H1 (cell line): ENCODE measurements around the gene PPP1R18. TPM values are rescaled to one million over a fixed set of nuclear protein-coding genes. Genes with fewer than 3 reads are reported as not detected.
A peak's percentile ranks its signal among the peaks of the same experiment; 100 is the strongest.

Experiments
- BACH1 ChIP-seq: IDR thresholded peaks from 2 replicates; pipeline ENCODE4 v1.6.1; 2012; ENCODE audit warnings: low read length, improper control_type of control experiment
- CBX8 ChIP-seq: fragments of 300-800, 300-1000 bp; sonication (generic); IDR thresholded peaks from 2 replicates; pipeline ENCODE4 v1.7.1; 2016; ENCODE audit warnings: low read depth, low read length, borderline replicate concordance
- CHD2 ChIP-seq: IDR thresholded peaks from 2 replicates; pipeline ENCODE4 v1.6.1; 2012; ENCODE audit warnings: low read length, improper control_type of control experiment
- CTCF ChIP-seq, 3 experiments: IDR thresholded peaks; 1 replicate in 2 of 3; 2 replicates in 1 of 3; pipeline versions ENCODE4 v1.5.1 to v1.6.1; 2011; ENCODE audit warnings: low read length in 3 of 3, mild to moderate bottlenecking in 3 of 3, inconsistent platforms in 2 of 3, low read depth in 1 of 3, moderate library complexity in 1 of 3; ENCODE audit not compliant: insufficient read depth in 1 of 3; ENCODE audit errors: control extremely low read depth in 1 of 3
- E2F6 ChIP-seq: IDR thresholded peaks from 2 replicates; pipeline ENCODE4 v1.6.1; 2012; ENCODE audit warnings: inconsistent platforms
- EGR1 ChIP-seq: IDR thresholded peaks from 2 replicates; pipeline ENCODE4 v1.6.1; 2011; ENCODE audit warnings: low read depth, low read length, borderline replicate concordance
- EP300 ChIP-seq, 2 experiments: IDR thresholded peaks; 1 replicate in 1 of 2; 2 replicates in 1 of 2; pipeline ENCODE4 v1.6.1; 2011 to 2012; ENCODE audit warnings: low read depth in 2 of 2, low read length in 2 of 2, mild to moderate bottlenecking in 2 of 2, borderline replicate concordance in 1 of 2, inconsistent platforms in 1 of 2, moderate library complexity in 1 of 2
- EZH2 ChIP-seq: fragments of 200-600 bp; sonication (generic); IDR thresholded peaks from 2 replicates; pipeline ENCODE4 v1.7.1; 2012; ENCODE audit warnings: low read depth, mild to moderate bottlenecking, moderate library complexity, low read length, inconsistent platforms; ENCODE audit not compliant: severe bottlenecking
- JUND ChIP-seq: IDR thresholded peaks from 2 replicates; pipeline ENCODE4 v1.6.1; 2011; ENCODE audit warnings: mild to moderate bottlenecking, improper control_type of control experiment, low read length
- KDM5A ChIP-seq: fragments of 200-600 bp; IDR thresholded peaks from 2 replicates; pipeline ENCODE4 v1.7.1; 2012; ENCODE audit warnings: mild to moderate bottlenecking, low read length, inconsistent platforms, mixed read lengths
- NANOG ChIP-seq: IDR thresholded peaks from 2 replicates; pipeline ENCODE4 v1.6.1; 2011; ENCODE audit warnings: low read length, low read depth, mild to moderate bottlenecking, inconsistent platforms; ENCODE audit not compliant: insufficient read depth, poor library complexity, severe bottlenecking
- POU5F1 ChIP-seq: IDR thresholded peaks from 2 replicates; pipeline ENCODE4 v1.6.1; 2011; ENCODE audit warnings: low read depth, mild to moderate bottlenecking, low read length, moderate library complexity
- RBBP5 ChIP-seq: IDR thresholded peaks from 2 replicates; pipeline ENCODE4 v1.7.1; 2012; ENCODE audit warnings: low read depth, mild to moderate bottlenecking, inconsistent platforms, low read length, moderate library complexity, borderline replicate concordance
- RXRA ChIP-seq: IDR thresholded peaks from 2 replicates; pipeline ENCODE4 v1.6.1; 2011; ENCODE audit warnings: low read depth, mild to moderate bottlenecking, low read length, moderate library complexity; ENCODE audit not compliant: insufficient read depth
- SIX5 ChIP-seq: IDR thresholded peaks from 2 replicates; pipeline ENCODE4 v1.6.1; 2011; ENCODE audit warnings: mild to moderate bottlenecking, low read depth, low read length
- SP4 ChIP-seq: IDR thresholded peaks from 2 replicates; pipeline ENCODE4 v1.6.1; 2012; ENCODE audit warnings: low read length, inconsistent platforms
- SRF ChIP-seq: IDR thresholded peaks from 2 replicates; pipeline ENCODE4 v1.6.1; 2011; ENCODE audit warnings: mild to moderate bottlenecking, low read depth, low read length, moderate library complexity
- TAF7 ChIP-seq: optimal IDR thresholded peaks from 2 replicates; pipeline ENCODE3; 2011; ENCODE audit warnings: low read depth, mild to moderate bottlenecking, inconsistent platforms, low read length, moderate library complexity, borderline replicate concordance
- polyA plus RNA-seq, 7 experiments: library from polyadenylated mRNA; depleted of rRNA in 3 of 7; stranded (reverse) in 5 of 7; unstranded in 2 of 7; fragments of >200 nt in 5 of 7; fragments of 200-250 nt in 2 of 7; gene quantifications; 1 replicate in 5 of 7; 2 replicates in 1 of 7; 4 replicates in 1 of 7; pipeline versions ENCODE4 v1.2.1 to v1.2.3, GENCODE V29; 2011 to 2013; ENCODE audit warnings: missing spikeins in 2 of 7, mixed read lengths in 2 of 7
- total RNA-seq: library from RNA; stranded (reverse); fragmentation: NEBNext Ultra II Directional; extraction: Animal tissue kit (Norgen Biotek cat#: 25700); gene quantifications from 2 replicates; pipeline ENCODE4 v1.2.1, GENCODE V29; 2021
- TF ChIP-seq, protein P1 (sequence below): IDR thresholded peaks from 2 replicates; pipeline ENCODE4 v1.6.1; 2011; ENCODE audit warnings: low read length, improper control_type of control experiment

Gene PPP1R18
- total and polyA plus RNA-seq, 2 of the 8 experiments (the other 6 are each of a cell fraction or from before 2014, with no cell fraction given), result 25.1 to 29.1 TPM

DNA sequence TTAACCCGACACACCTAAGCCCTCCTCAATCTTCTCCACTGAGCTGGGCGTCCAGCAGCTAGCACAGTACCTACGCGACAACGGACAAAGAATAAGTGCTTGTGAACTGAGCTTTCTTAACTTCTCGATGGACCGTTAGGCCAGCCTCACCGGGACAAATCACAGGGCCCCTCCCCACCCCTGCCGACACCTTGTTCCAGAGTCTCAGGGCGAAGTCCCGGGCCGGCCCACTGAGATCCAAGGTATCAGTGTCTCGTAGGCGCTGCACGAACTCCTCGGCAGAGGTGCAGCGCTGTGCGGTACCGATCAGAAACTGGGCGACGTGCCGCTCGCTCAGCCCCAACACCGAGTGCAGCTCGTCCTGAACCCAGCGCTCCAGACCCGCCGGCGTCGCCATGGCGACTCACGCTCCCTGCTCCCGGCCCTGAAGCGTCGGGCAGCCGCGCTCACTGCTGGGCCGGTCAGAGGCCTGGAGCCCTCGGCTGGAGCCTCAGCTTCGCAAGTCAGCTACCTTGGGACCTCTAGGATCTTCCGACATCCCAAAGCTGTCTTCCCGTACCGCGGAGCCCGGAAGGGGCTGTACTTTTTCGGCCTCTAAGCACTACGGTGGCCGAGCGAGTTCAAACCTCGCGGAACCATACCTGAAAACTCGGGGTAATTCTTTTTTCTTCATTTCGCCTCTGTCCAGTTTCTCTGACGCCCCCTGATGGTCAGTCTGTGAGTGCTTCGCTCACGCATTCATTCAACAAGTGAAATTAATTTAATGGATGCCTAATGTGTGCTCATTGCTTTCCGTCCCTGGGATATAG, 13.8 kb downstream of the PPP1R18 start, which contains the start of gene DHX16 (continued):
- TF ChIP-seq EZH2 (no peak), E2F6 (no peak), CHD2 (peak; percentile 84), CBX8 (no peak), SRF (no peak), RXRA (no peak), NANOG (no peak), POU5F1 (no peak), SIX5 (no peak), CTCF (IDR thresholded peaks at IDR 0.05; ENCODE audit: control extremely low read depth in 1 of 3, insufficient read depth in 1 of 3, low read depth in 1 of 3, low read length in 3 of 3) (peak; percentile 50 to 80 (median 72)), TAF7 (peak; percentile 54), SP4 (peak; percentile 68; the same call in 1 of the 2 replicates), RBBP5 (peak; percentile 70; the same call in 1 of the 2 replicates), BACH1 (no peak), EP300 (IDR thresholded peaks at IDR 0.05; ENCODE audit: borderline replicate concordance in 1 of 2, low read depth in 2 of 2, low read length in 2 of 2) (0 out of 3 replicates have a peak, but pooled peaks of 1 of the 2 experiments have one; percentile 32), EGR1 (peak; percentile 12; the same call in 1 of the 2 replicates), KDM5A (peak; percentile 29; the same call in 1 of the 2 replicates), JUND (peak; percentile 13; the same call in 1 of the 2 replicates)
- TF ChIP-seq, protein P1, sequence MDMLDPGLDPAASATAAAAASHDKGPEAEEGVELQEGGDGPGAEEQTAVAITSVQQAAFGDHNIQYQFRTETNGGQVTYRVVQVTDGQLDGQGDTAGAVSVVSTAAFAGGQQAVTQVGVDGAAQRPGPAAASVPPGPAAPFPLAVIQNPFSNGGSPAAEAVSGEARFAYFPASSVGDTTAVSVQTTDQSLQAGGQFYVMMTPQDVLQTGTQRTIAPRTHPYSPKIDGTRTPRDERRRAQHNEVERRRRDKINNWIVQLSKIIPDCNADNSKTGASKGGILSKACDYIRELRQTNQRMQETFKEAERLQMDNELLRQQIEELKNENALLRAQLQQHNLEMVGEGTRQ, result no peak
